ENCODE results near the gene MSRB1.

MSRB1 gene

GRCh38 chr16:1942810-1943726 is at the start of gene MSRB1:
TSS of gene MSRB1 (minus strand) at chr16:1943199. CDS start at chr16:1943156, 43 bp downstream.
- no peak for TF ChIP-seq EZH2phosphoT487 (conservative IDR thresholded peaks at IDR 0.05; ENCODE audit: low read length)
- no peak for TF ChIP-seq CTCF (IDR thresholded peaks at IDR 0.05; ENCODE audit: insufficient read depth, low read length, poor library complexity, severe bottlenecking)
- H2AFZ ChIP-seq (ENCODE audit: low read depth, low read length, severe bottlenecking), result peak within 1 kb of the TSS; percentile 91
- H3F3A ChIP-seq (ENCODE audit: insufficient read depth), result no peaks in the 10 kb centered on the region
- no peaks in the 10 kb centered on the region for H3K9me3 ChIP-seq (ENCODE audit: insufficient read depth, low read length)
- no peaks in the 10 kb centered on the region for H4K20me1 ChIP-seq (ENCODE audit: low read depth, low read length)
- no peaks in the 10 kb centered on the region for H3K9me2 ChIP-seq (replicated peaks; ENCODE audit: insufficient read depth, low read length)
- peak within 1 kb of the TSS; percentile 75 for H3K4me2 ChIP-seq (ENCODE audit: low read depth, low read length, poor library complexity, severe bottlenecking)
- H3K36me3 ChIP-seq (ENCODE audit: low read length), result no peaks in the 10 kb centered on the region
- H3K4me3 ChIP-seq (ENCODE audit: insufficient read depth, low read length, poor library complexity, severe bottlenecking), result peak within 1 kb of the TSS; percentile 96
- no peaks in the 10 kb centered on the region for H3K27me3 ChIP-seq (ENCODE audit: low read length)
- peak within 1 kb of the TSS; percentile 79 for H3K9ac ChIP-seq (ENCODE audit: low read length)
- H3K27ac ChIP-seq (ENCODE audit: low read depth, low read length), result no peak within 1 kb of the TSS
- H3K79me2 ChIP-seq (ENCODE audit: insufficient read depth, low read length), result no peaks in the 10 kb centered on the region

DNA sequence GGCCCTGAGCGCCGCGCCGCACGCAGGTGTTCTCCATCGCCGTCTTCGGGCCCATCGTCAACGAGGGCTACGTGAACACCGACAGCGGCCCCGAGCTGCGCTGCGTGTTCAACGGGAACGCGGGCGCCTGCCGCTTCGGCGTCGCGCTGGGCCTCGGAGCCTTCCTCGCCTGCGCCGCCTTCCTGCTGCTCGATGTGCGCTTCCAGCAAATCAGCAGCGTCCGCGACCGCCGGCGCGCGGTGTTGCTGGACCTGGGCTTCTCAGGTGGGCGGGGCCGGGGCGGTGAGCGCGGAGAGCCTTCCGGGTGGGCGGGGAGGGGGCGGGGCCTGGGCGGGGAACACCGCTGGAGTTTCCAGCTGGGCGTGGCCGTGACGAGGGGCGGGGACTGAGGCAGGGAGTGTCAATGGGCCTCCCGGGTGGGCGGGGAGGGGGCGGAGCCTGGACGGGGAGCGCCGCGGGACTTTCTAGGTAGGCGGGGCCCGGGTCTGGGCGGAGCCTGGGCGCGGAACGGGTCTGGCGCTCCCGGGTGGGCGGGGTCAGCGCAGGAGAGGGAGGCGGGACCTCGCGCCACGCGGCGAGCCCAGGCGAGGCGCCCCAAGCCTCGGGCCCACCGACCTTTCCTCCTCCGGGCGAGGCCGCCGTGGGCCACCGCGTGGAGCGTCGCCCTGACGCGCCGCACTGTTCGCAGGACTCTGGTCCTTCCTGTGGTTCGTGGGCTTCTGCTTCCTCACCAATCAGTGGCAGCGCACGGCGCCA is 49.1 kb upstream of the MSRB1 start:
- Histone ChIP-seq H3K27me3 (ENCODE audit: low read length) (no peaks in the 10 kb centered on the region), H4K20me1 (ENCODE audit: low read depth, low read length) (no peaks in the 10 kb centered on the region), H3K9me2 (replicated peaks; ENCODE audit: insufficient read depth, low read length) (no peaks in the 10 kb centered on the region), H3K79me2 (ENCODE audit: insufficient read depth, low read length) (no peaks in the 10 kb centered on the region), H3K9ac (ENCODE audit: low read length) (no peak overlapping the region), H3K36me3 (ENCODE audit: low read length) (no peaks in the 10 kb centered on the region), H2AFZ (ENCODE audit: low read depth, low read length, severe bottlenecking) (no peak overlapping the region), H3K9me3 (ENCODE audit: insufficient read depth, low read length) (no peaks in the 10 kb centered on the region), H3F3A (ENCODE audit: insufficient read depth) (peaks cover 13% of the 10 kb centered on the region), H3K27ac (ENCODE audit: low read depth, low read length) (no peak overlapping the region), H3K4me2 (ENCODE audit: low read depth, low read length, poor library complexity, severe bottlenecking) (no peak overlapping the region), H3K4me3 (ENCODE audit: insufficient read depth, low read length, poor library complexity, severe bottlenecking) (no peak overlapping the region)
- TF ChIP-seq EZH2phosphoT487 (conservative IDR thresholded peaks at IDR 0.05; ENCODE audit: low read length) (no peak), CTCF (IDR thresholded peaks at IDR 0.05; ENCODE audit: insufficient read depth, low read length, poor library complexity, severe bottlenecking) (no peak)

DNA sequence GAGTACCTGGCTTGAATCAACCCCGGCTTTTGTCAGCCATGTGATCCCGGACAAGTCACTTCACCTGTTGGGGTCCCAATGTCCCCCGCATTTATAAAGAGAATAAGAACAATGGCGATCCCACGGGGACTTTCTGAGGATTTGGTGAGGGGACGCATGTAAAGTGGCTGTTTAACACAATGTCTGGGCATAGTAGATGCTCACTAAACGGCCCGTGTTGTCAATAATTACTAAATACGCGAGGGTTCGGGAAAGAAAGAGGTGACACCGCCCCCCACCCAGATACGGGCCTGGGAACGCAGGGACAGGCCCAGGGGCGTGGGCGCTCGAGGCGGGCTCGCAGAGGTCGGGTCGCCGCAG is 48.6 kb upstream of the MSRB1 start:
- Histone ChIP-seq H2AFZ (ENCODE audit: low read depth, low read length, severe bottlenecking) (no peak overlapping the region), H3K9me3 (ENCODE audit: insufficient read depth, low read length) (no peaks in the 10 kb centered on the region), H3K27me3 (ENCODE audit: low read length) (no peaks in the 10 kb centered on the region), H4K20me1 (ENCODE audit: low read depth, low read length) (no peaks in the 10 kb centered on the region), H3K79me2 (ENCODE audit: insufficient read depth, low read length) (no peaks in the 10 kb centered on the region), H3K36me3 (ENCODE audit: low read length) (no peaks in the 10 kb centered on the region), H3K4me2 (ENCODE audit: low read depth, low read length, poor library complexity, severe bottlenecking) (peak overlapping the region; percentile 40), H3K9ac (ENCODE audit: low read length) (no peak overlapping the region), H3F3A (ENCODE audit: insufficient read depth) (peaks cover 10% of the 10 kb centered on the region), H3K9me2 (replicated peaks; ENCODE audit: insufficient read depth, low read length) (no peaks in the 10 kb centered on the region), H3K27ac (ENCODE audit: low read depth, low read length) (no peak overlapping the region), H3K4me3 (ENCODE audit: insufficient read depth, low read length, poor library complexity, severe bottlenecking) (no peak overlapping the region)
- no peak for TF ChIP-seq EZH2phosphoT487 (conservative IDR thresholded peaks at IDR 0.05; ENCODE audit: low read length)
- TF ChIP-seq CTCF (IDR thresholded peaks at IDR 0.05; ENCODE audit: insufficient read depth, low read length, poor library complexity, severe bottlenecking), result no peak
